SK-N-MC (cell line): Measurements from ENCODE around the gene ZNF827.

ENCODE experiments used
- DNase-seq: peaks from one replicate; pipeline ENCODE4 v3.0.0-alpha.2; 2011; ENCODE audit warnings: low read depth, low spot score
- H3K27ac ChIP-seq: fragments of 200-600 bp; sonication (generic); 2 replicates; pipeline ENCODE4 v1.5.1; 2016; ENCODE audit warnings: mixed run types
- H3K36me3 ChIP-seq: fragments of 200-600 bp; sonication (generic); 2 replicates; pipeline ENCODE4 v1.6.1; 2017; ENCODE audit warnings: antibody characterized with exemption, low read length, mixed read lengths; ENCODE audit not compliant: insufficient read depth
- H3K4me3 ChIP-seq: fragments of 200-600 bp; sonication (generic); 2 replicates; pipeline ENCODE4 v1.5.1; 2016
- H3K9ac ChIP-seq: fragments of 200-600 bp; sonication (generic); 2 replicates; pipeline ENCODE4 v1.8.0; 2017; ENCODE audit warnings: mixed run types, mixed read lengths; ENCODE audit not compliant: insufficient read length
- H3K9me3 ChIP-seq: fragments of 200-600 bp; sonication (generic); 2 replicates; pipeline ENCODE4 v1.6.1; 2017; ENCODE audit warnings: low read depth, mild to moderate bottlenecking, antibody characterized with exemption, low read length, moderate library complexity, mixed read lengths
- EZH2 ChIP-seq: fragments of 200-600 bp; sonication (generic); IDR thresholded peaks from one replicate; pipeline ENCODE4 v1.6.1; 2017; ENCODE audit warnings: antibody characterized with exemption
- FOXP2 ChIP-seq: optimal IDR thresholded peaks from 2 replicates; pipeline ENCODE3; 2011; ENCODE audit warnings: mild to moderate bottlenecking, moderate library complexity; ENCODE audit not compliant: insufficient read depth; ENCODE audit errors: extremely low read length, control extremely low read depth
- POLR2AphosphoS5 ChIP-seq: IDR thresholded peaks from 2 replicates; pipeline ENCODE4 v1.6.1; 2012; ENCODE audit warnings: mild to moderate bottlenecking, low read depth, low read length, borderline replicate concordance

The ZNF827 gene, protein sequence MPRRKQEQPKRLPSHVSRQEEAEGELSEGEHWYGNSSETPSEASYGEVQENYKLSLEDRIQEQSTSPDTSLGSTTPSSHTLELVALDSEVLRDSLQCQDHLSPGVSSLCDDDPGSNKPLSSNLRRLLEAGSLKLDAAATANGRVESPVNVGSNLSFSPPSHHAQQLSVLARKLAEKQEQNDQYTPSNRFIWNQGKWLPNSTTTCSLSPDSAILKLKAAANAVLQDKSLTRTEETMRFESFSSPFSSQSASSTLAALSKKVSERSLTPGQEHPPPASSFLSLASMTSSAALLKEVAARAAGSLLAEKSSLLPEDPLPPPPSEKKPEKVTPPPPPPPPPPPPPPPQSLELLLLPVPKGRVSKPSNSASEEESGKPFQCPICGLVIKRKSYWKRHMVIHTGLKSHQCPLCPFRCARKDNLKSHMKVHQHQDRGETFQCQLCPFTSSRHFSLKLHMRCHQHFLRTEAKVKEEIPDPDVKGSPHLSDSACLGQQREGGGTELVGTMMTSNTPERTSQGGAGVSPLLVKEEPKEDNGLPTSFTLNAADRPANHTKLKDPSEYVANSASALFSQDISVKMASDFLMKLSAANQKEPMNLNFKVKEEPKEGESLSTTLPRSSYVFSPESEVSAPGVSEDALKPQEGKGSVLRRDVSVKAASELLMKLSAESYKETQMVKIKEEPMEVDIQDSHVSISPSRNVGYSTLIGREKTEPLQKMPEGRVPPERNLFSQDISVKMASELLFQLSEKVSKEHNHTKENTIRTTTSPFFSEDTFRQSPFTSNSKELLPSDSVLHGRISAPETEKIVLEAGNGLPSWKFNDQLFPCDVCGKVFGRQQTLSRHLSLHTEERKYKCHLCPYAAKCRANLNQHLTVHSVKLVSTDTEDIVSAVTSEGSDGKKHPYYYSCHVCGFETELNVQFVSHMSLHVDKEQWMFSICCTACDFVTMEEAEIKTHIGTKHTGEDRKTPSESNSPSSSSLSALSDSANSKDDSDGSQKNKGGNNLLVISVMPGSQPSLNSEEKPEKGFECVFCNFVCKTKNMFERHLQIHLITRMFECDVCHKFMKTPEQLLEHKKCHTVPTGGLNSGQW

DNA sequence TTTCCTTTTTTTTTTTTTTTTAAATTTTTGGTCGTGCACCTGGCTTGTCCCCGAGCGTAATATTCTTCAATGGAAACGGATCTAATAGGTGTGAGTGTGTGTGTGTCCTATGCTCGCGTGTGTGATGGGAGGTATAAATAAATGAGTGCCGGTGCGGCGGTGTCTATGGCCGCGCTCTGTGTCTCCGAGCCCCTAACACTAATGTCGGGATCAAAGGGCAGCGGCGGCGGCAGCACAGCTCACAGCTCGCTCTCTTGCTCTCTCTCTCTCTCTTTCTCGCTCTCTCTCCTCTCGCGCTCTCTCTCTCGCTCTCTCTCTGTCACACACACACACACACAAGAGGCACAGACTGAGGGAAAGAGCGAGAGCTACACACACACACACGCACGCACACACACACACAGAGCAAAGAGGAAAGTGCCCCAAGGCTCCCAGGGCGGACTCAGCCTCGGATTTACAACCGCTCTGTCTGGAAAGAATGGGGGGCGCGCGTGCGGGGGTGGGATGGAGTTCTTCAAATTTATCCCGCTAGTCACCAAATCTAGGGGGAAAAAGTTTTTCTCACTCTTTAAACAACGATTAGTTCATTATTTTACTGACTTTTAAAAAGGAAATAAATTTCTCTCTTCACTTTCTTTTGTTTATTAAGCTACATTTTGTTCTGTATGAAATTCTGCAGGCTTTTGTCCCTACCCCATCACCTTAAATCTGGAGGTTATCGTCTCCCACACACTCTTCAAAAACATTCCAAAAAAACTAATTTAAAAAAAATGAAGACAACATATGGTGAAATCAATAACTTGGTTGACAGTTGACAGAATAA is at the start of gene ZNF827:
TSS of gene ZNF827 (minus strand) at position 206 of the 823 bp plus-strand sequence. CDS start 416 bp downstream, outside the sequence.
- TF ChIP-seq FOXP2 (no peak), POLR2AphosphoS5 (peak; percentile 85), EZH2 (no peak)
- no peaks in the 10 kb centered on the region for H3K9me3 ChIP-seq
- H3K9ac ChIP-seq, result peak within 1 kb of the TSS; percentile 85
- H3K4me3 ChIP-seq, result peak within 1 kb of the TSS; percentile 85
- peak within 1 kb of the TSS; percentile 80 for H3K27ac ChIP-seq
- no peak for DNase-seq
- H3K36me3 ChIP-seq, result no peaks in the 10 kb centered on the region

DNA sequence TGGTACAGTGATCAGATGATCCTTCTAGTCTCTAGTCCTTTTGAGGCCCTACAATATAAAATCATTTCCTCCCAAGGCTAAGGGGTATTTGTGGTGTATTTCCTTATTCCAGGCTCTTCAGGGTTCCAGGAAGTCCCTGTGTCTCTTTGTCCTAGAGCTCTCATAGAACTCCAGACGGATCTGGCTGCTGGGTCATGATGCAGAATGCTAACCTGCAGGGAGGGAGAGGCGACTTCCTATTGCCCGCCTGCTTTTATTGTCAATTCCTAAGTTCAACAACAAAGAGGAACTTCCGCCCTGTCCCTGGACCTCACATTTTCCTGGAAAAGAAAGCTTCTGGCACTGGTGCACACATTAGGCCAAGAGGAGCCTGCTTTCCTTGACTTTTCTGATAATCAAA is 45.9 kb upstream of the ZNF827 start:
- TF ChIP-seq FOXP2 (no peak), POLR2AphosphoS5 (no peak), EZH2 (no peak)

DNA sequence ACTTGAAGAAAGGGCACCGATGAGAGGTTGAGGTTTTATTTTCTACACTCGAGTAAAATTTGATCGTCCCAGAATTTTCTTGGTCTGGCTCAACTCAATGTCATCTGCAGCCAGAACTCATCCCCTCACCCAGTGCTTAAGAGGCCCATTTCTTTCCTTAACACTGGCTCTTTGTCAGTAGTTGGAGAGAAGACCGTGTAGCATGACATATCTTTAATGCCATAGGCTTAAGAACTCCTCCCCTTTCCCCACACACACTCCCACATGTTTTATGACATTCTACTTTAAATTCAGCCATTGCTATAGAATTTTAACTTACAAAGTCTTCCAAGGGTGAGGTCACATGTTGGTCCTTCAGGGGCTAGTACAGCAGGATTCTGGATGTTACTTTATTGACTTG is 44.2 kb upstream of the ZNF827 start:
- Histone ChIP-seq H3K9me3 (no peaks in the 10 kb centered on the region), H3K4me3 (no peak overlapping the region), H3K36me3 (no peaks in the 10 kb centered on the region), H3K27ac (no peak overlapping the region), H3K9ac (no peak overlapping the region)
- no peak for DNase-seq
- TF ChIP-seq FOXP2 (no peak), POLR2AphosphoS5 (no peak), EZH2 (no peak)

More for the DNA sequence above, 45.9 kb upstream of the ZNF827 start:
- Histone ChIP-seq H3K9ac (no peak overlapping the region), H3K36me3 (no peaks in the 10 kb centered on the region), H3K27ac (no peak overlapping the region), H3K4me3 (no peak overlapping the region), H3K9me3 (no peaks in the 10 kb centered on the region)
- DNase-seq, result no peak

DNA sequence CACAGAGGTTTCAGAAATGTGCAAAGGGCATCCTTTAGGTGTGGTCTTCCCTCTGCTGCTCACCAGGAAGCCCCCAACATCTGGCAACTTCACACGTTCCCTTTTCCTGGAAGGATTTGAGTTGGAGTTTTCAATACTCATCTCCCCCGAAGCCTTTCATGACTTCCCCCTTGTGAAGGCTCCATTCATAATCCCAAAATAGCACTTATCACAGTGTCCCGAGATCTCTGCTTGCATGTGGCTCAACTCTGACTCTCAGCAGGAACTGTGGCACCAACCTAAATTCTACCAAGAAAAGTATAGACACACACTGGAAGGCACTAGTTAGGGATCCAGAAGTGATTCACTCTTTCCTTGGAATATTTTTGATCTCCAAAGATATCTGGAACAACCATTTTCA is 40.5 kb upstream of the ZNF827 start:
- TF ChIP-seq FOXP2 (no peak), EZH2 (no peak), POLR2AphosphoS5 (no peak)
- H3K36me3 ChIP-seq, result no peaks in the 10 kb centered on the region
- H3K4me3 ChIP-seq, result no peak overlapping the region
- no peak for DNase-seq
- no peak overlapping the region for H3K9ac ChIP-seq
- no peaks in the 10 kb centered on the region for H3K9me3 ChIP-seq
- no peak overlapping the region for H3K27ac ChIP-seq

DNA sequence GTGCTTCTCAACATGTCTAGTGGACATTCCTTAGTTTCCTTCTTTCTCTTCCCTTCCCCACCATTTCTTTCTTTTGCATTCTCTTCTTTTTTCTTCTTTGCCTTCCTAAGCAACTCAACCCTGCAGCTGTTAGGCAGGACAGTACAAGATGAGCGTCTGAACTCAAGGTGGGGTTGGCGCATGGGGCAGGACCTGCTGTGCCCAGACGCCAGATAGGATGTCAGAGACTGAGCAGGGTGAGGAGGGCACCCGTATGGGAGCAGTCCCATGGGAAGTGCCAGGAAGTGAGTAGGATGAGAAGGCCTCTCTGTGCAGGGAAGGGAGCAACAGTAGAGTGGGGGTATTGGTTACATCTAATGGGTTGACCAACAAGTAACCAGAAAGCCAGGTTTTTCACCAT is 38.1 kb upstream of the ZNF827 start:
- no peak for TF ChIP-seq FOXP2
- TF ChIP-seq EZH2, result no peak
- TF ChIP-seq POLR2AphosphoS5, result no peak
- H3K4me3 ChIP-seq, result no peak overlapping the region
- H3K27ac ChIP-seq, result no peak overlapping the region
- no peaks in the 10 kb centered on the region for H3K36me3 ChIP-seq
- no peak for DNase-seq
- H3K9ac ChIP-seq, result no peak overlapping the region
- no peaks in the 10 kb centered on the region for H3K9me3 ChIP-seq

DNA sequence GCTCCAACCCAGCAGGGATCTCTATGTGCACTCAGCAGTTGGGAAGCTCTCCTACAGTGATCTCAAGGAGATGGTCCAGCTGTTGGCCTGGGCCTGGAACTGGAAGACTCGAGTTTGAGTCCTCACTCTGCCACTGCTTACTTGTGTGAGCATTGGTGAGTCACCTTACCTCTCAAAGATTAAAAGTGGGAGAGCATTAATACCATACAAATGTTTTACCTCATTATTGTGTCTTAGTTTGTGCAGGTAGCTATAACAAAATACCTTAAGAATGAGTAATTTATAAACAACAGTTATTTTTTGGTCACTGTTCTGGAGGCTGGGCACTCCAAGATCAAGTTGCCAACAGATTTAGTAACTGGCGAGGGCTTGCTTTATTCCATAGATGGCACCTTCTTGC is 21.4 kb upstream of the ZNF827 start:
- Histone ChIP-seq H3K9me3 (no peaks in the 10 kb centered on the region), H3K36me3 (no peaks in the 10 kb centered on the region)
- no peak for TF ChIP-seq EZH2
- TF ChIP-seq FOXP2, result no peak
- no peak for TF ChIP-seq POLR2AphosphoS5

DNA sequence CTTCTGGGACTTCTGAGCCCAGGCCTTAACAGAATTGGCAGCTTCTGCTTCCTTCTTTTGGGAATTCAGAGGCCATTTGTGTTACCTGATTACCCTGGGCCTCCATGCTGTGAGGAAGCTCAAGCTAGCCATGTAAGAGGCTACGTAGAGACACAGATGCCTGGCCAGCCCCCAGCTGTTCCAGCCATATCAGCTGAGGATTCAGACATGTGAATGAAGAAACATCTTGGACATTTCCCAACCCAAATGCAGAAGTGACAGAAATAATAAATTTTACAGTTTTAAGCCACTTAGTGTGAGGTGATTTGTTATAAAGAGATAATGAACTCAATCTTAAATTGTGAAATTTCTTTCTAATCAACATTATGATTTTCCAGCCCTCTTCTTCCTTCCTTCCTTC is 18.7 kb upstream of the ZNF827 start:
- H3K9ac ChIP-seq, result no peak overlapping the region
- TF ChIP-seq EZH2 (no peak), POLR2AphosphoS5 (no peak)
- no peak for DNase-seq
- no peaks in the 10 kb centered on the region for H3K9me3 ChIP-seq
- no peak overlapping the region for H3K27ac ChIP-seq
- H3K36me3 ChIP-seq, result no peaks in the 10 kb centered on the region
- no peak overlapping the region for H3K4me3 ChIP-seq

More for the DNA sequence above, 21.4 kb upstream of the ZNF827 start:
- DNase-seq, result no peak
- no peak overlapping the region for H3K27ac ChIP-seq
- no peak overlapping the region for H3K4me3 ChIP-seq
- H3K9ac ChIP-seq, result no peak overlapping the region
